Ecto neural progenitor cell (in vitro differentiated cells): ENCODE data around the gene KLHL11.
A peak's percentile ranks its signal among the peaks of the same experiment; 100 is the strongest.

Experiments
- DNase-seq: peaks from one replicate; pipeline ENCODE4 v3.0.0-alpha.2; 2018; ENCODE audit warnings: low spot score

The KLHL11 gene, protein sequence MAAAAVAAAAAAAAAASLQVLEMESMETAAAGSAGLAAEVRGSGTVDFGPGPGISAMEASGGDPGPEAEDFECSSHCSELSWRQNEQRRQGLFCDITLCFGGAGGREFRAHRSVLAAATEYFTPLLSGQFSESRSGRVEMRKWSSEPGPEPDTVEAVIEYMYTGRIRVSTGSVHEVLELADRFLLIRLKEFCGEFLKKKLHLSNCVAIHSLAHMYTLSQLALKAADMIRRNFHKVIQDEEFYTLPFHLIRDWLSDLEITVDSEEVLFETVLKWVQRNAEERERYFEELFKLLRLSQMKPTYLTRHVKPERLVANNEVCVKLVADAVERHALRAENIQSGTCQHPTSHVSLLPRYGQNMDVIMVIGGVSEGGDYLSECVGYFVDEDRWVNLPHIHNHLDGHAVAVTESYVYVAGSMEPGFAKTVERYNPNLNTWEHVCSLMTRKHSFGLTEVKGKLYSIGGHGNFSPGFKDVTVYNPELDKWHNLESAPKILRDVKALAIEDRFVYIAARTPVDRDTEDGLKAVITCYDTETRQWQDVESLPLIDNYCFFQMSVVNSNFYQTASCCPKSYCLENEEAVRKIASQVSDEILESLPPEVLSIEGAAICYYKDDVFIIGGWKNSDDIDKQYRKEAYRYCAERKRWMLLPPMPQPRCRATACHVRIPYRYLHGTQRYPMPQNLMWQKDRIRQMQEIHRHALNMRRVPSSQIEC

DNA sequence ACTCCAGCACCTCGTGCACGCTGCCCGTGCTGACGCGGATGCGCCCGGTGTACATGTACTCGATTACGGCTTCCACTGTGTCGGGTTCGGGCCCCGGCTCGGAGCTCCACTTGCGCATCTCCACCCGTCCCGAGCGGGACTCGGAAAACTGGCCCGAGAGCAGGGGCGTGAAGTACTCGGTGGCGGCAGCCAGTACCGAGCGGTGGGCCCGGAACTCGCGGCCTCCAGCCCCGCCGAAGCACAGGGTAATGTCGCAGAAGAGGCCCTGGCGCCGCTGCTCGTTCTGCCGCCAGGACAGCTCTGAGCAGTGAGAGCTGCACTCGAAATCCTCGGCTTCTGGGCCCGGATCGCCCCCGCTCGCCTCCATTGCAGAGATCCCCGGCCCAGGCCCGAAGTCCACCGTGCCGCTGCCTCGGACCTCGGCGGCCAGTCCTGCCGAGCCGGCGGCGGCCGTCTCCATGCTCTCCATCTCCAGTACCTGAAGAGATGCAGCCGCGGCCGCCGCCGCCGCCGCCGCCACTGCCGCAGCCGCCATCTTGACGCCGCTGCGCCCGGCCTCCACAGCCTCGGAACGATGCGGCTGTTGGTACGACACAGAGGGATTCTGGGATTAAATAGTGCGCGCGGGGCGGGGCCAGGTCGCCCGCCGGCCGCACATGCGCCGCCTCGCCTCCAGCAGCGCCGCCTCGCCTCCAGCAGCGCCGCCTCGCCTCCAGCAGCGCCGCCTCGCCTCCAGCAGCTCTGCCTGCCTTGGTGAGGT lies at the start of gene KLHL11:
TSS of gene KLHL11 (minus strand) at position 588 of the 760 bp plus-strand sequence. CDS start at position 535, 53 bp downstream.
- DNase-seq: peak; percentile 96

DNA sequence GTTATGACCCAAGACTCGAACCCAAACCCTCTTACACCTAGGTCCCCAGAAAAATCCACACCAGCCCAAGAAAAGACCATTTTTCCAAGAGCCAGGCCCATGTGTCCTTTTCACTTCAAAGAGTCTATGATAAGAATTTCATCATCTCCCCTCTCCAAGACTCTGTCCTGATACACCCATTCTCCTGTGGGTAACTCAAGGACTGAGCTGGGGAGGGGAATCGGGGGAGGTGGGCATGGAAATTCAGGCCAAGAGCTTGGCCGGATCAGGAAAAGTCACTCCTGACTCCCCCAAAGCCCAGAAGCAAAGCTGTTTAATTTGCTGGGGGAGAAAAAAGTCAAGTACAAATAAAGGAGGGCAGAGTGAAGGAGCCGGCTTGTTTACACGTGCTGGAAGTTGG lies 49.8 kb upstream of the KLHL11 start:
- DNase-seq: no peak

DNA sequence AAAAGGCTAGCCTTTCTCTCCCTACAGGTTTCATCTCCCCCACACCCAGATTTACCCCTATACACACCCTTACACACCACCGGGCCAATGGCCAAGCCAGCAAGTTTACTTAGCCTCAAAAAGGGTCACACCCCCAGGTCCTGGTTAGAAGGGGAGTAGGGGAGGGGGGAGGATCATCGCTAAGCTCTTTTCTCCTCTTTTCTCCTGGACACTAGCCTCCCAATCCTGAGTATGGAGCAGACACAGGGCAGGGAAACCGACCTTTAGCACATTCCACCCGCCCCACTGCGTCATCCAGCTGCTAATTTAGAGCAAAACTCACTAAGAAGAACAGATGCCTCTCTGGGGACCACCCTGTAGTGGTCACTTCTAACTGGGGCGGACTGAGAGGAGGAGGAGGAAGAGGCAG lies 49.1 kb upstream of the KLHL11 start:
- DNase-seq: no peak

DNA sequence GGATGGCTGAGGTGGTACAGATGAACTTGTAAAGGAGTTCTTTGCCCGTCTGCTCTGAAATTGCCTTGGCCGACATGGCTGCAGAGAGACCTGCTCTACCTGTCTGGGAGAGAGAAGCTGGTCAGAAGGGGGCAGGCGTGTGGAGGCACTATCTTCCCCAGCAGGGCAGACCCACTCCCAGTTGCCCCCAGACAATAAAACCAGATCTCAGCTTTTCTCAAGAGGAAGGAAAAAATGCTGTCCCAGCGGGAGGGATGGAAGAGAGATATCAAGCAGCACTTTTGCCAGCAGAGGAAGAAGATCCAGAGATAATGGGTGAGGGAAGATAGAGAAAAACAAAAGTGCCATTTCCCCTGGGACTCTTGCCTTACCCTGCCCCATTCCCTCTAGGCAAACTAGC lies 48.6 kb upstream of the KLHL11 start:
- no peak for DNase-seq

DNA sequence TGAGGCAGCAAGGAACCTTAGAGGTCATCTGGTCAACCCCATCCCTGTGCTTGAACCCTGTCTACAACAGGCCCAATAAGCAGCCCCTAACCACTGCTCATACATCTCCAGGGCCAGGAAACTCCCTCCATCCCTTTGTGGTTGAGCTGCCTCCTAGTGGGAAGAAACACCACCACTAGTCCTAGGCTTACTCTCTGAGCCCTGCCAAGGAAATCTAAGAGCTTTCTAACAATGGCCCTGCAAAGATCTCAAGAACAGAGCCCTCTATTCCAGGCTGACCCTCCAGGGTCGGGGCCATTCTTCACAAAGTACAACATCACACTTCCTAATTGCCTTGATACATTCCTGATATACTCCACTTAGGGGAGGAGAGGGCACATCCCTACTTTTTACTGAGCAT lies 47.7 kb upstream of the KLHL11 start:
- no peak for DNase-seq

DNA sequence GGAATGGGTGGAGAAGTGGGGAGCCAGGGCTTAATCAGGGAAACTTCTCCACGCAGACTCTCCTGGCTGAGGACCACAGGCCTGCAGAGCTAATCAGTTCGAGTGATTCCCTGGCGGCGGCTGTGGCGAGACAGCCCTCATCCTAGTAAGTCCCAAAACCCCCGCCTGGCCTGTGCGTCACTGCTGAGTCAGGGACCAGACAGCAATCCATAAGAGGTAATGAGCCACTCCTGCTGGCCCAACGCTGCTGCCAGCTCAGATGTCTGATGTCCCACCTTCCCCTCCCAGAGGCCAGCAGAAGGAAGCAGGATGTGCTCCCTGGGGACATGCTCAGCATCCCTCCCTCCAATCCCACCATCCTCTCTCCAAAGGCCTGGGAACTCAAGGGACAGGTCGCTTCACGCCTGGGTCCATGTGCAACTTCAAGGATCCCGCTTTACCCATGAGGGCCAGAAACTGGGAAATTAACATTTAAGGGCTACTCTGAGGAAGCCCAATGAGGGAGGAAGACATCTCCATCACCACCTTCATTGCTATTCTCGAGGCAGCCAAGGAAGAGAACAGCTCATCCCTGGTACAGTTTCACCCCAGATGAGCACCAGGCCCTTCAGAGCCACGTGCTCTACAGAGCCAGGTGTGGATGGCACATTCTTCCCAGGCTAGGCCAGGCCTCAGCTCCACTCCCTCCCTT lies 45.6 kb upstream of the KLHL11 start:
- DNase-seq: no peak

DNA sequence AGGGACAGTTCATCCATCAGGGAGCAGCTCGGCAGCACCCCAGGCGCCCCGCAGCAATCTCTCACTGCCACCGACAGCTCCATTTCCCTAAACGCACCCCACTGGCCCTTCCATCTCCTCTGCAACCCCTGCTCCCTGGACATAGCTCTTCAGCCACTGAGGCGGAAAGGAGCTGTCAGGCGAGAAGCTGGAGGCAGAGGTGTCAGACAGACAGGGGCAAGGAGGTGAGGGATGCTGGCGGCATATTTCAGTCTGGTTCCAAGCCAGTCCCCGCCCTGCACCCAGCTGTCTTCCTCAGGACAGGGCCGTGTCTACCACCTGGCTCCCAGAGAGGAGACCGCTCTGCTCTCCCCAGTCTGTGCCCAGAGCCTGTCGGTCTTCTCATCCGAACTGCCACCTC lies 43.9 kb upstream of the KLHL11 start:
- no peak for DNase-seq

DNA sequence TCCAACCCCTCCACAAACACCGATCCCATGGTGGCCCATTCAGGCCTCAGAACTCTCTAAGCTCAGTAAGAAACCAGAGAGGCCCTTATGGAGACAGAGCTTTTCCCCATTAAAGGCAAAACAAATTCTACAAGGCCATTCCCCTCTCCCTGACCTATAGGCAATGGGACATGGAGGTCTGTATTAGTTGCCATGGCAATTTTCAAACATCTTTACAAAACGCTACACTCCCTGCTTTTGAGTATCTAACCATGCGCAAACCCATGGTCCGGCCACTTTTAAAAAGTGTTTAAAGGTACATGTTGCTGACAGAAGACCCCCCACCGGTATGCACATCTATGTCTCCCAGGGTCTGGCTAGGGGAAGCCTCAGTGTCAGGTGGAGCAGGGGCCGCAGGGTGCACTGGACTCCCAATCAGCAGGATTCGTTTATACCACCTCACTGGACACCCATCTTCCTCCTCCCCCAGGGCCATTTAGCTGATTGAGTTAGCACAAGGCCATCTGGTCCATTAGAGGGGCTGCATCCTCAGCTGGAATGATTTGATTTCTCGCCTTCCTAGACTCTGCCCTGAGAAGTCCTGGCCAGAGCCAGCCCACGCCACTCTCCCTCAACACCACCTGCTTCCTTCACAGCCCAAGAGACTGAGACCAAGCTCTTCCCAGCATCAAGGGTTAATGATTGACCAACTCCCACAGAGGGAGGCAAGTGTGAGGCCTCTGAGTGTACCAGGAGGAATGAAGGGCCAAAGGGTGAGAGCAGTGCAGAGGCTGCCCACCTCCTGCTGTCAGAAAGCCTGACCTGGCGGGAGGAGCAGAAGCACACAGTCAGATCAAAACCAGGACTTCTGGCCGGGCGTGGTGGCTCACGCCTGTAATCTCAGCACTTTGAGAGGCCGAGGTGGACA lies 42.7 kb upstream of the KLHL11 start:
- DNase-seq: no peak

DNA sequence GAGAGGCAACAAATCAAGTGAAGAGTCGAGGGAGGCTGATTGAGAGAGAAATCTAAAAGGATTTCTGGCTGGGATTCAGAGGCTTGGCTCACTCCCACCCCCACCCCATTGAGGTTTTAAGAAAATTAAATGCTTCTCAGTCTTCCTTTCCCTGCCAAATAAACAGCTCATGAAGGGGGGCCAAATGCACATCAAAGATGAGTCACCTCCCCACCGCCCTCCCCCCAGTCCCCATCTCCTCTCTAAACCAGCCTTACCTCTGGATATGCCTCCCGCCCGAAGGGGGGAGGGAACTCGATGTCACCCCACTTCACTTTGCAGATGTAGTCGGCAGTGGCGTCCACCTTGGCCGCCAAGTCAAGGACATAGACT lies 41.9 kb upstream of the KLHL11 start:
- DNase-seq: no peak

DNA sequence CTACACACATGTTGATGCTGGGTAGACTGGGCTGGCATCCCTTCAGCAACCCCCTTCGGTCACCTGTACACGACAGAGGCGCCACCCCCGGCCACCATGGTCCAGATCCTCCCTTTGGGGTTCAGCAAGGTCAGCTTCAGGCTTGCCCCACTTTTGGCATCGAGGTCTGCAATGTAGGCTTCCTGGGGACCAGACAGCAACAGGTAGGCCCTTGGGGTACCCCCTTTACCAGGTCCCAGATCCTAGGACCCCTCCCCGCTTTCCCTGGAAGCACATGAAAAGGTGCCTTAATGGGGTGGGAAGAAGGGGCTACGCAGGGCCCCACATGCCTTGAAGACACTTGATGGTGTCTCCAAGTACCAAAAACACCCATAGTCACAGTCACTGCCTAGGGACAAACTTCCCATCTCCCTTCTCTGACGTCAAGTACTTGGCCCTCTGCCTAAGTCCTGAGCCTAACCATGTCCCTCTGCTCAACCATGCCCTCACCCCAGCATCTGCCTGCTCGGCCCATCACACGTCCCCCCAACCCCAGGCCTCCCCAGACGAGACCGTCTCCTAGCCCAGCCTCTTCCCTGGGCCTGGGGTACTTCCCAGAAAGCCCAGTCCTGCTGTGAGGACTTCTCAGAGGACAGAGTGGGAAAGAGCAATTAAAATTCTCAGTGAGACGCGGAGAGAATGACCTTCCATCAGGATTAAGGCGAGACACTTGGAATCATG lies 41.4 kb upstream of the KLHL11 start:
- no peak for DNase-seq

DNA sequence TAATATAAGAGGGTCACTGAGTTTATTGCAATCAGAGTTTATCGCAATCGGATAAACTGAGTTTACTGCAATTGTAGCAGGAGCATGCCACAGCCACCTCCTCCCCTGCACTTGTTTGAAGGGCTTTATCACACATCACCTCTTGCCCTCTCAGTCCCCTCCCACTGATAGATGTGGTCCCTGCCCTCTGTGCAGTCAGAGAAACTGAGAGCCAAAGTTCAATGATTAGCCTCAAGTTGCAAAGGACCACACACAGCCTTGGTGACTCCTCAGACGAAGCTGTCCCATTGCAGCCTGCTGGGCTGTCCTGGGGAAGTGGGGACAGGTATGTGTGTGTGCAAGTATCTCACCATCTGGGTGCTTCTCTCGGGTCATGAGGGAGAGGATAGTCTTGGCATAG lies 39.9 kb upstream of the KLHL11 start:
- no peak for DNase-seq

DNA sequence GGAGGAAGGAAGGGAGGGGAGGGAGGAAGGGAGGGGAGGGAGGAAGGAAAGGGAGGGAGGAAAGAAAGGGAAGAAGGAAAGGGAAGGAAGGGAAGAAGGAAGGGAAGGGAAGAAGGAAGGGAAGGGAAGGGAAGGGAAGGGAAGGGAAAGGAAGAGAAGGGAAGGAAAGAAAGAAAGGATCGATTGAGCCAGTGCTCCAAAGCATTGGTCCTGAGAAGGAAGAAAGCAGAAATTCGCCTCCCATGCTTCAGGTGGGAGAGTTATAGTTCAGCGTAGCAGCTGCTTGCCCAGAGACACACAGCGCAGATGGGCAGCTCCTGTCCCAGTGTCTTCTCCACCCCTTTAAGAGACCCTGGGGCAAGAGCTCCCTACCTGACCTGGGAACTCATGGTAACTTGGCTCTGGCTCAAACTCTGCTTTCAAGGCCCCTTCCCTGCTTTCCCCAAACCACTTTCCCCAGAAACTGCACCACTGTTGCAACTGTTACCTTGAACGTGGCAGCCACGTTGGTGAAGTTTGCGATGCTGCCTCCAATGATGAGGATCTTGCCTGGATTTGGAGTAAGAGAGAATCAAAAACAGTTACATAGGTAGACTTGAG lies 39.1 kb upstream of the KLHL11 start:
- DNase-seq: no peak

DNA sequence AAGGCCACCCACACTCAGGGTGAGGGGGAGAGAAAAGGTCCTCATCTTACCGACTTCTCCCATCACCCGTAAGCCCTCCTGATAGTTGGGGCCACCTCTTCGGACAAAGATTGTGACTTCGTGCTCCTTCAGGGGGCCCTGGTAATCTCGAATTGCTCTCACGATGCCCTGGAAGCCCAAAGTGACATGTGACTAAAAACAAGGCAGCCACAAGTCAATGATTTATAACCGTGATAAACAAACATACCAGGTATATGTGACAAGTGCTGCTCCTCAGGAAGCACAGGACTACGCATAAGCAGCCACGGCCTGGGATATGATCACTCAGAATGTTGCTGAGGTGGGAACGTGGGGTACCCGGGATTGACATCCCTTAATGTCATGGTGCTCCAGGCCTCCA lies 36.4 kb upstream of the KLHL11 start:
- no peak for DNase-seq

DNA sequence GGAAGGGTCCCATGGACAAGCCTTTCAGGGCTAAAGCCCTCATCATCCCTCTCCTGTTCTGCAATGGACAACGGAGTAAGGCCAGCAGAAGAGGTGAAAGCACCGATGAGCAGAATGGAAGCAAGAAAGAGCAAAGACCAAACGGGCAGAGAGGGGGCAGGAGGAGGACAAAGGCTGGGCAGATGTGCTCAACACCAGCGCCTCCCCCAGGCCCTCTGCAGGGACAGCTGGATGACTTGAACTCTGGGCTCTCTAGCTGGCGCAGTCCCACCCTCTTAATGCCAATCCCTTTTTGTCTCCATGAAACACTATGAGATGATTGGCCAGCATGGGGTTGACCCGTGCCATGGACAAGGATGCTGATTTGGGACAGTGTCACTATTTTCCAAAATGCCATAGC lies 31.5 kb upstream of the KLHL11 start:
- DNase-seq: no peak

DNA sequence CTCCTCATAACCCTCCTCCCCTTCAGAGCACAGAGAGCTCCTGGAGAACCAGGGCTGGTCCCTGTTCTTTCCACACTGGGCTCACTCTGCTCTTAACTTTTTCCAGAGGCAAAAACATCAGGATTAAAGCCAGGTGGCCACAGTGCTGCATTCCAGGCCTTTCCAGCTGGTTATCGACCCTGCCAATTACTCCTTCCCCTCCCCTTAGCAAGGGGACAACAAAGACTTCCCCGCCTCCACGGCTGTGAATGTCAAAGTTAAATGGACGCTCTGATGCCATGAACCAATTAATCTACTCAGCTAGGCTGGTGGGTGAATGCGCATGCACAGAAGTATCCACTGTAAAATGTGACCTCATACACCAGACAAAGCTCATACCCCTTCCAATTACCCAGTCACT lies 30.4 kb upstream of the KLHL11 start:
- no peak for DNase-seq

DNA sequence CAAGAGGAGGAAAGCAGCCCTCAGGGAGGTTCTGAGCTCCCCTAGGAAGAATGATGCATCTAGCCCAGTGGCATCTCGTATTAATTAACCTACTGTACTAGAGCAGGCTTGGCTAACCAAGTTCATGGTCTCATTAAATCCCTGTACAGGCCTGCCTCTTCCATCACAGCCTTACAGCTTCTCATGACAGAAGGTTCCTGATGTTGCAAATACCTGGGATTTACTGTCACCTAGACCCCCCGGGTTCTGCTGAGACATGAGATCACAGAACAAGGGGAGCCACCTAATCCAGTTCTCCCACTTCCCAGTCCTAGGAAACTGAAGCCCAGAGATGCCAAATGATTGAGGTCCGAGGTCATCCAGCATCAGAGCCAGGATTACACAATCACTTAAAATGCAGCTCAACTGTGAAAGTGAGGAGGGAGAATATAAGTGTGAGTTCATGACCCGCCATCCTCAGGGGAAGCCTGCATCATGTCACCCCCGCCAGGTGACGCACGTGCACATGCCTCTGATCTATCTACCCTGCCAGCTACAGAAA lies 29.6 kb upstream of the KLHL11 start:
- DNase-seq: no peak

DNA sequence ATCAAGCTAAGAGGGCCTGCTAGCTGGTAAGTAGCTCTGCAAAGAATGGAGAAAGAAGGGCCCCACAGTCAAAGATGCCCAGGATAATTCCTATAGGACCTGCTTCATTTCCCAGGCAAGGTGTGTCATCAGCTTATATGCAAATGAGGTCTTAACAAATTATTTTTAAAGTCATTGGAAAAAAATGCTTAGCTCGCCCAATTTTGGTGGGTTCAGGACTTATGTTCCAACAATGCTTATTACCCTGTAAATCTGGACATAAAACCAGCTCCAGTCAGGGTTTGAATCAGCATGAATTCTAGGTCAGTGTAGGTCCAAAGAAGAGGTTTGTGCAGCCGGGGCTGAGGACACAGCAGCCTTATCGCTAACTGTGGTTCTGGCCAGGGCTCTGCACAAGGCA lies 28.2 kb upstream of the KLHL11 start:
- DNase-seq: no peak

DNA sequence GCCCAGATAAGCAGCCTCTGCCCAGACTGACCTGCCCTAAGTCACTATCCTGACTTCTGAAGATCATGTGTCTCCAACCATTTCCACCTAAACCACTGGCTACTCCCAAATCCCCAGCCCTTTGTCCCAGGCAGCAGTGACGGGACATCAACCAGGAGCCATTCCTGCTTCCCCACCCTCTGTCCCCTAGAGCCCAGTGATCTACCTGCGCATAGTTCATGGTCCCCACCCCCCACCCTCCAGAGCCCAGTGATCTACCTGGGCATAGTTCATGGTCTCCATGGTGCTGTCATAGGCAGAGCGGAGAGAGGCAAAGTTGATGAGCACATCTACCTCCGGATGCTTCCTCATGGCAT lies 26.8 kb upstream of the KLHL11 start:
- no peak for DNase-seq

DNA sequence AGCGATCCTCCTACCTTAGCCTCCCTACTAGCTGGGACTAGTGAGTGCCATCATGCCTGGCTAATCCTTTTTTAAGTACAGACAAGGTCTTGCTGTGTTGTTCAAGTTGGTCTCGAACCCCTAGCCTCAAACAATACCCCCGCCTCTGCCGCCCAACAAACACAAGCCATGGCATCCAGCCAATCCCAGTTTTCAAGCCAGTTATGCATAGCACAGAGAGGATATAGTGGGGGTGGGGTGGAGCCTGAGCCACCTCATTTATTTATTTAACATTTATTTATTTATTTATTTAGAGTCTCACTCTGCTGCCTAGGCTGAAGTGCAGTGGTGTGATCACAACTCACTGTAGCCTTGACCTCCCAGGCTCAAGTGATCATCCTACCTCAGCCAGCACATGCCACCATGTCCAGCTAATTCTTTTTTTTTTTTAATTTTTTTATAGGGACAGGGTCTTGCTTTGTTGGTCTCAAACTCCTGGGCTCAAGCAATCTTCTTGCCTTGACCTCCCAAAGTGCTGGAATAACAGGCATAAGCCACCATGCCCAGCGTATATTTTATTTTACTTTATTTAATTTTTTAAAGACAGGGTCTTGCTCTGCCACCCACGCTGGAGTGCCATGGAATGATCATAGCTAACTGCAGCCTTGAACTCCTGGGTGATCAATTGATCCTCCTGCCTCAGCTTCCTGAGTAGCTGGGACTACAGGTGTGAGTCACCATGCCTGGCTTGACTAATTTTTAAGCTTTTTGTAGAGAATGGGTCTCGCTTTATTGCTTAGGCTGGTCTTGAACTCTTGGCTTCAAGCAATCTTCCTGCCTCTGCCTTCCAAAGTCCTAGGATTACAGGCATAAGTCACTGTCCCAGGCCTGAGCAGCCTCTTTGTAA lies 26.2 kb upstream of the KLHL11 start:
- no peak for DNase-seq
